ENCODE data around the gene CCL1.

CCL1 gene

DNA sequence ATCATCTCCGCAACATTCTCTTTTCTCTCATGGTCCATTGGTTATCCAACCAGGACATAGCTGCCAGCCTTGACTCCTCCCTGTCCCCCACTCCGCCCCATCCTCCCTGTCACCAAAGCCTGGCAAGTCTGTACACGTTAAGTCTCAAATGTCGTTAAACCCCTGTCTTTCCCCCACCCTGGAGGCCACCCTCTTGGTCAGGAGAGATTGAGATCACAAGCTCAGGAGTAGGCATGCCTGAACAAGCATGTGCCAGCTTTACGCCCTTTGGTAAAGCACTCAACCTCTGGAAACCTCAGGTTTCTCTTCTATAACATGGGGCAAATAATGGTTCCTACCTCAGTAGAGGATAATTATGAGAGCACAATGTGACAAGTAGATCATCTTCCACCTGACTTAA is 38.1 kb upstream of the CCL1 start:
- TF ChIP-seq, protein P1, sequence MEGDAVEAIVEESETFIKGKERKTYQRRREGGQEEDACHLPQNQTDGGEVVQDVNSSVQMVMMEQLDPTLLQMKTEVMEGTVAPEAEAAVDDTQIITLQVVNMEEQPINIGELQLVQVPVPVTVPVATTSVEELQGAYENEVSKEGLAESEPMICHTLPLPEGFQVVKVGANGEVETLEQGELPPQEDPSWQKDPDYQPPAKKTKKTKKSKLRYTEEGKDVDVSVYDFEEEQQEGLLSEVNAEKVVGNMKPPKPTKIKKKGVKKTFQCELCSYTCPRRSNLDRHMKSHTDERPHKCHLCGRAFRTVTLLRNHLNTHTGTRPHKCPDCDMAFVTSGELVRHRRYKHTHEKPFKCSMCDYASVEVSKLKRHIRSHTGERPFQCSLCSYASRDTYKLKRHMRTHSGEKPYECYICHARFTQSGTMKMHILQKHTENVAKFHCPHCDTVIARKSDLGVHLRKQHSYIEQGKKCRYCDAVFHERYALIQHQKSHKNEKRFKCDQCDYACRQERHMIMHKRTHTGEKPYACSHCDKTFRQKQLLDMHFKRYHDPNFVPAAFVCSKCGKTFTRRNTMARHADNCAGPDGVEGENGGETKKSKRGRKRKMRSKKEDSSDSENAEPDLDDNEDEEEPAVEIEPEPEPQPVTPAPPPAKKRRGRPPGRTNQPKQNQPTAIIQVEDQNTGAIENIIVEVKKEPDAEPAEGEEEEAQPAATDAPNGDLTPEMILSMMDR (IDR thresholded peaks at IDR 0.05) = no peak
- TF ChIP-seq ZFX (IDR thresholded peaks at IDR 0.05; ENCODE audit: borderline replicate concordance) = no peak

DNA sequence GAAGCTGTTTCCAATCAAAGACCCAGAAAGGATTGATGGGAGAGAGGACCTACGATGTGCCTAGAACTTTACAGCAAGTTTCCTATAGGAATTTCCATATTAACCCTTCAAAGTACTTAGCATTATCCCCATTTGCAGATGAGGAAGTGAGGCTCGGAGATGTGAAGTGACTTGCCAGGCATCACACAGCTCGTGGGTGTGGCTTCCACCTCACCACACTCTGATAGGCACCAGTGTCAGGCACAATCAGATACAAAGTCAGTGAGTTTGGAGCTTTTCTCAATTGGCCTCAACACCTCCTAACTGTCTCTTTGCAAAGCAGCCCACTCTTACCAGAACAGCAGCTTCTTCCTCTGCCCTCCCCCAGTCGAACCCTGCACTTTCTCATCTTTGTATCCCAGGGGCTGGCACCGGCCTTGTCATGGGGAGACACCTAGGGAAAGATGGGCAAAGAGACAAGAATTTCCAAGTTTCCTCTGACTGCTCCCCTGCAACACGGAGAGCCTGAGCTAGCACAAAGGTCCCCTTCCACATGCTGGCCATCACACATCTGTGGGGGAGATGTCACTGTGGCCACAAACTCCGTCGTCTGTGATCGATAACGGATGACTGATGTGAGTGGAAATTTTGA is 37.4 kb upstream of the CCL1 start:
- H3K27ac ChIP-seq = no peak overlapping the region
- TF ChIP-seq, protein P1 (IDR thresholded peaks at IDR 0.05) = no peak
- no peak for TF ChIP-seq ZFX (IDR thresholded peaks at IDR 0.05; ENCODE audit: borderline replicate concordance)

More for the DNA sequence above, 38.1 kb upstream of the CCL1 start:
- no peak overlapping the region for H3K27ac ChIP-seq

DNA sequence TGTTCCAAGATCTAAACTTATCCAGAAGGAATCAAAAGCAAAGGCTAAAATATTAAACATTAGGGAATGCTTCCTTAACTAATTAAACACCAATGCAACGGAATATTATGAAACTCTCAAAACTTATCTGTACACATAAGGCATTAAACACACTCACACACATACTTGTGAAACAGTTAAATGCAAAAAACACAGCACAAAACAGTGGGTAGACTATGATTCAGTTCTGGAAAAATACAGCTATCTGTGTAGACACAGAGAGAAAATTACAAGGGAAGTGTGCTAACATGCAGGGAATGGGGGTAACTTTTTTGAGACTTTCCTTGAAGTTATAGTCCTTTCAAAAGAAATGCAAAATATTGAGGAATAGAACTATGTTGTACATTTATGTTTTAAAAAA is 36.7 kb upstream of the CCL1 start:
- no peak for TF ChIP-seq ZFX (IDR thresholded peaks at IDR 0.05; ENCODE audit: borderline replicate concordance)
- TF ChIP-seq, protein P1 (IDR thresholded peaks at IDR 0.05) = no peak
- H3K27ac ChIP-seq = no peak overlapping the region

DNA sequence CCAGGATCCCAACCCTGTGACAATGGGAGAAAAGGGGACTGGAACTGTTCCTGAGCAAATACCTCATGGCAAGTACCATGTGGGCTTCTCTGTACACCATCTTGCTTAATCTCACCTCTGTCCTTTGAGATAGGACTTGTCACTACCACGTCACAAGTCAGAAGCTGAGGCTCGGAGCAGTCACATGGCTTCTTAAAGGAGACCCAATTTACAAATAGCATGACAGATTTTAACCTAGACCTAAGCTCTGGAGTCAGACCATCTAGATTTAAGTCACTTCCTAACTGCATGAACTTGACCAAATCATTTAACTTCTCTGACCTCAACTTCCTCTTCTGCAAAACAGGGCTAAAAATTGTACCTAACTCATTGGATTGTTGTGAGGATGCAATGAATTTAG is 36.0 kb upstream of the CCL1 start:
- TF ChIP-seq, protein P1 (IDR thresholded peaks at IDR 0.05) = no peak
- TF ChIP-seq ZFX (IDR thresholded peaks at IDR 0.05; ENCODE audit: borderline replicate concordance) = no peak
- no peak overlapping the region for H3K27ac ChIP-seq

DNA sequence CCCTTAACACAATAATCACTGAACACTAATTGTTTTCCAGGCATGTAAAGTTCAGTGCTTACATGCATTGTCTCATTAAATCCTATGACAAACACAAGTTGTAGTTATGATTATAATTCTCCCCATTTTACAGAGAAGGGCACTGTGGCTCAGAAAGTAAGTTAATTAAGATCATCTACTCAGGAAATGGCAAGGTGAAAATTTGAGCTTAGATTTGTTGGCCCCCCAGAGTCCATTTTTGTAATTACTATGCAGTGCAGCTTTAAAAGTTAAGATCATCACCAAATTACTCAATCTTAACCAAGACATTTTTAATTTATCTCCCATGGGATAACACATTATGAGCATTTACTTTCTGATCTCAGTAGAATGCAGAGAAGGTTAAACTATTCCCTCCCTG is 34.2 kb upstream of the CCL1 start:
- TF ChIP-seq, protein P1 (IDR thresholded peaks at IDR 0.05) = no peak
- no peak for TF ChIP-seq ZFX (IDR thresholded peaks at IDR 0.05; ENCODE audit: borderline replicate concordance)
- no peak overlapping the region for H3K27ac ChIP-seq

DNA sequence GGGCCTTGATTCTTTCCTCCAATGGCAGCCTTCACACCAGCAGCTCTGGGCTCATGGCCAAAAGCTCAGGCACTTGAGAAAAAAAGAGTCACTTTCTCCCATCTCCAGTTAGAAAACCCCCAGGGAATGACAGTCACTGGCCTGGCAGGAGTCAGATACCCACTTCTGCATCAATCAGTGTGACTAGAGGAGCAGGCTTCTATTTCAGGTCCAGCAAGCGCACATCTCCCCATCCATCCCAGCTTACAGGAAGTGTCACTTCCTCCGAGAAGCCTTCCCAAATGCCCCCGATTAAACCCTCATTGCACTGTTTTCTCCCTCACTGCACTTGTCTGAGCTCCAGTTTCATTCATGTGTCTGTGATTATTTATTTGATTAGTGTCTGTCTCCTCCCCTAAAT is 30.4 kb upstream of the CCL1 start:
- TF ChIP-seq, protein P1 (IDR thresholded peaks at IDR 0.05) = no peak
- no peak for TF ChIP-seq ZFX (IDR thresholded peaks at IDR 0.05; ENCODE audit: borderline replicate concordance)

DNA sequence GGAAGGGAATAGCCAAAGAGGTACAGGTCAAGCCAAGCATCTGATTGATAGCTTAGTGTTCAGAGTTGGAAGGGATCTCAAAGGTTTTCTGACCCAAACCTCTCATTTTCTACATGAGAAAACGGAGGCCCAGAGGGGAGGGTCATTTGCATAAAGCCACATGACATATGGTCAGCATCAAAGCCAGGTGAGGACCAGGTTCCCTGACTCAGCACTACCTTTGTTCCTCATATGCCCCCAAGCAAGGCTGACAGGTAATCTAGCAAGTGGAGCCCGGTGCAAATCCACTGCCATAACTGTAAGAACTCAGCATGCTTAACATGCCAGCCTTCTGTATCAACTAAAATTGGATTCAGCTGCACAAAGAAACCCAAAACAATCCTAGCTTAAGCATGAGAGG is 28.2 kb upstream of the CCL1 start:
- no peak overlapping the region for H3K27ac ChIP-seq
- TF ChIP-seq, protein P1 (IDR thresholded peaks at IDR 0.05) = no peak
- no peak for TF ChIP-seq ZFX (IDR thresholded peaks at IDR 0.05; ENCODE audit: borderline replicate concordance)

More for the DNA sequence above, 30.4 kb upstream of the CCL1 start:
- no peak overlapping the region for H3K27ac ChIP-seq

Data from 22Rv1 (cell line).